Choroid plexus epithelial cell (primary cell): ENCODE measurements around the gene CELSR3.

Experiments
- DNase-seq: peaks from one replicate; pipeline ENCODE4 v3.0.0-alpha.2; 2010; ENCODE audit warnings: low read depth
- H3K4me3 ChIP-seq: 2 replicates; pipeline ENCODE4 v1.5.1; 2011; ENCODE audit warnings: low read depth, mild to moderate bottlenecking, control low read depth, low read length, moderate library complexity
- CTCF ChIP-seq: conservative IDR thresholded peaks from 2 replicates; pipeline ENCODE4 v1.5.1; 2011; ENCODE audit warnings: low read depth, mild to moderate bottlenecking, control low read depth, inconsistent platforms, low read length, moderate library complexity

Gene CELSR3

DNA sequence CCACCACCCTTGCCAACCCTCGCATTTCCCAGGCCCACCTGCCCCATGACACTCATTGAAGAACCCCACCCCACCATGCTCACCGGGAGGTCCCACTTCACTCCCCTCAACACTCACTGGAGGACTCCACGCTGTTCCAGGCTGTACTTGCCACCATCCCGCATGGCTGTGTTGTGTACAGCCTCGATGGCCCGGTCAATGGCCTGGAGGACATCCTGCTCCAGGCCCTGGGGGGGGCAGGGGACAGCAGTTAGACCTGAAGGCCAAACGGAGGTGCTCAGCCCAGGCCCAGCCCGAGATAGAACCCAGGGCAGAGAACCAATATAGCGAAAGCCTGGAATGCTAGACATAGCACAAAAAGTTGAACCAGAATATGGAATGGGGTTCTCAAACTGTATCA is 20.1 kb upstream of the CELSR3 start:
- no peak for DNase-seq
- no peak for TF ChIP-seq CTCF
- no peak overlapping the region for H3K4me3 ChIP-seq

GRCh38 chr3:48681974-48682610 is 19.4 kb upstream of the CELSR3 start:
- no peak overlapping the region for H3K4me3 ChIP-seq
- DNase-seq, result no peak
- no peak for TF ChIP-seq CTCF

DNA sequence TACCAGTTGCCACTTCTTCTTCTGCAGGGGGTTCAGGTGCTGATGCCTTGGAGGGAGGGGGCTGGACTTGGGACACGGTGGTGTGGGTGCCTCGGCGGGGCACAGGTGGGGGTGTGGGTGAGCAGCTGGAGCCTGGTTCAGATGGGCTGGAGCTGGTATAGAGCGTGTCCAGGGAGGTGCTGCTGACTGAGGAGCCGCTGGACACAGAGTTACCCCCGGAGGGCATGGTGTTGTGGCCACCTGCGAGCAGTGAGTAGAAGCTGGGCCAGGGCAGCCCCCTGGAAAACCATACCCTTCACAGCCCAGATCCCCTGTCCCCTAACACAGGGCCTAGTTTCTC is 18.8 kb upstream of the CELSR3 start:
- H3K4me3 ChIP-seq, result no peak overlapping the region
- DNase-seq, result no peak
- no peak for TF ChIP-seq CTCF

- H3K4me3 ChIP-seq, result no peak overlapping the region
Measured at GRCh38 chr3:48680811-48681540, 18.3 kb upstream of the CELSR3 start.

GRCh38 chr3:48679411-48680391 is 17.0 kb upstream of the CELSR3 start:
- no peak for DNase-seq
- no peak overlapping the region for H3K4me3 ChIP-seq
- no peak for TF ChIP-seq CTCF

More at GRCh38 chr3:48680811-48681540, 18.3 kb upstream of the CELSR3 start:
- TF ChIP-seq CTCF, result no peak
- no peak for DNase-seq

DNA sequence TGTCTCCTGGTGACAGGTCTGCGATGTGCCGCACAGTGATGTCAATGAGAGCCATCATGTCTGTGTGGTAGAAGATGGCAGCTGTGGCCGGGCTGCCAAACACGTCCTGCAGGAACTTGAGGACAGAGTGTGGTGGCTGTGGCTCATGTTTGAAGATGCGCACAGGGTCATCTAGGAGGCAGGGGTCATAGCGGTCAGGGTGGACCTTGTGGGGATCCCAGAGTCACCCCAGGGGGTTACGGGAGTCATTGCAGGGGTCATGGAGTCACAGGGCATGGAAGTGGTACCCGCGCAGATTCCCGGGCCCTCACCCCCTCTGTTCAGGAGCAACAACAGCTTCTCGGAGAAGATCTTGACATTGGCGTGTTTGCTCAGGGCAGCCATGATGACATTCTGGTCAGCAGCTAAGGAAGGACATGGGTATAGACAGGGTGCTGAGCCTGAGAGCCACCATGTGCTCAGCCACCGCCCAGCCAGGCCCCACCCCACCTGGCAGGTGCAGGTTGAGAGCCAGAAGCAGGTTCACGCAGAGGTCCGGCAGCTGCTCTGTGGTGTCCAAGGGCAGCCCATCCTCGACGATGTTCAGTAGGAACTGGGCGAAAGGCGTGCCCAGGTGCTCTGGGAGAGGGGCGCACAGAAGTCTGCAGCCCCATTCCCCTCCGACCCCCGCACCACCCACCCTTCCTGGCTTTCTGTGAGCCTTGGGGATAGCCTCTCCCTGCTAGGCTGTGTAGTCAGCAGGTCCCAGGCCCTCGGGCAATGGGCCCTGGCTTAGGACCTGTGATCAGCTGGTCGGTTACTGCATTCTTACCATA is 16.1 kb upstream of the CELSR3 start:
- no peak overlapping the region for H3K4me3 ChIP-seq
- no peak for DNase-seq
- TF ChIP-seq CTCF, result no peak
